ENCODE results near the gene AKIRIN2.

- TF ChIP-seq CTCF (conservative IDR thresholded peaks at IDR 0.05; ENCODE audit: low read depth, low read length) (no peak), EZH2 (IDR thresholded peaks at IDR 0.05; ENCODE audit: borderline replicate concordance, low read depth, low read length, poor library complexity, severe bottlenecking) (no peak)
These were observed 14.7 kb downstream of the AKIRIN2 start for GRCh38 chr6:87687296-87687695.
